GM12872 (cell line): ENCODE data around the gene RPL19.

Experiments used
- TF ChIP-seq, protein P1 (sequence below): IDR thresholded peaks from 3 replicates; pipeline ENCODE4 v1.5.1; 2011; ENCODE audit warnings: low read depth, mild to moderate bottlenecking, low read length, moderate library complexity; ENCODE audit not compliant: insufficient read depth

The RPL19 gene

GRCh38 chr17:39236450-39236927 is 36.4 kb downstream of the RPL19 start:
- TF ChIP-seq, protein P1, sequence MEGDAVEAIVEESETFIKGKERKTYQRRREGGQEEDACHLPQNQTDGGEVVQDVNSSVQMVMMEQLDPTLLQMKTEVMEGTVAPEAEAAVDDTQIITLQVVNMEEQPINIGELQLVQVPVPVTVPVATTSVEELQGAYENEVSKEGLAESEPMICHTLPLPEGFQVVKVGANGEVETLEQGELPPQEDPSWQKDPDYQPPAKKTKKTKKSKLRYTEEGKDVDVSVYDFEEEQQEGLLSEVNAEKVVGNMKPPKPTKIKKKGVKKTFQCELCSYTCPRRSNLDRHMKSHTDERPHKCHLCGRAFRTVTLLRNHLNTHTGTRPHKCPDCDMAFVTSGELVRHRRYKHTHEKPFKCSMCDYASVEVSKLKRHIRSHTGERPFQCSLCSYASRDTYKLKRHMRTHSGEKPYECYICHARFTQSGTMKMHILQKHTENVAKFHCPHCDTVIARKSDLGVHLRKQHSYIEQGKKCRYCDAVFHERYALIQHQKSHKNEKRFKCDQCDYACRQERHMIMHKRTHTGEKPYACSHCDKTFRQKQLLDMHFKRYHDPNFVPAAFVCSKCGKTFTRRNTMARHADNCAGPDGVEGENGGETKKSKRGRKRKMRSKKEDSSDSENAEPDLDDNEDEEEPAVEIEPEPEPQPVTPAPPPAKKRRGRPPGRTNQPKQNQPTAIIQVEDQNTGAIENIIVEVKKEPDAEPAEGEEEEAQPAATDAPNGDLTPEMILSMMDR, result no peak

GRCh38 chr17:39236981-39237441 is 36.9 kb downstream of the RPL19 start:
- TF ChIP-seq, protein P1, result no peak

DNA sequence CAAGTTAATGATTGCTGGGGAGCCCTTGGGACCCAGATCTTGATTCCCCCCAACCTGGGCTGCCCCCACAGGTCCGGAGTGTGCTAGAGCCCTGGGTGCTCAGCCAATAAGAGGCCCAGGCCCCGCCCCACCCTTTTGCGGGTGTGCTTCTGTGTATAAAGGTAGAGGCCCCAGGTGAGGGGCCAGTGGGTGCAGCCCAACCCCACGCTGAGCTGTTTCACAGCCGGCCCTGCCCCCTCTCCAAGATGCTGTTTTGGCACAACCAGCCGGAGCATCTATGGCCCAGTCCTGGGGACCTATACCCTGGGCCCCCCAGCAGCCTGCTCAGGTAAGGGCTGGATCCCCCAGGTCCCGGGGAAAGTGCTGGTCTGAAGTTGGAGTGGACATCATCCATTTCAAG is 37.5 kb downstream of the RPL19 start:
- TF ChIP-seq, protein P1, result no peak

- TF ChIP-seq, protein P1, result no peak
These were observed 38.4 kb downstream of the RPL19 start for GRCh38 chr17:39238311-39238972.

DNA sequence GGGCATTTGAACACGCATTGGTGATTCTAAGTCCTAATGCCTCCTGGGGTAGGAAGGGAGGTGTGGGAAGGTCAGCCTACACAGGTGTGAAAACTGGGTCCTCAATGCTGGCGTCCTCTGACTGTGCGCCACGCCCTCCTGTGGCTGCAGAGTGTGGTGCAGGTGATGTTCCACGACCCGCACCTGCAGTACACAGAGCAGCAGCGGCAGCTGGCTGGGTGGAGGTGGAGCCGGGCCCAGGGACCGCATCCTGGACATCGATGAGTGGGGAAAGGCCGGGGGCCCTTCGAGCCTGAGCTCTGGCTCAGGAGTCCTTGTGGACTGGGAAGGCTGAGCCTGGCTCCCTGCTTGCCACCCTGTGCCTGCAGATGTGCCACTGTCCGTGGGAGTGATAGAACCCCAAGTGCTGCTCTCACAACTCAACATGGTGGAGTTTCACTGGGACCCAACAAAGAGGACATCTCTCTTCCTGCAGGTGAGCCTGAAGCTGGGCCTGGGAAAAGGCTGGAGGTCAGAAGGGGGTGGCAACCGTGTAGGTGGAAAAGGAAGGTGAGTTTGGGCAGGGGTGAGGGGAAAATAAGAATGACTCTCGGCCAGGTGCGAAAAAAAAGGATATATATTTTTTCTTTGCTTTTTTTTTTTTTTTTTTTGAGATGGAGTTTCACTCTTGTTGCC is 39.7 kb downstream of the RPL19 start:
- TF ChIP-seq, protein P1, result peak; percentile 85

DNA sequence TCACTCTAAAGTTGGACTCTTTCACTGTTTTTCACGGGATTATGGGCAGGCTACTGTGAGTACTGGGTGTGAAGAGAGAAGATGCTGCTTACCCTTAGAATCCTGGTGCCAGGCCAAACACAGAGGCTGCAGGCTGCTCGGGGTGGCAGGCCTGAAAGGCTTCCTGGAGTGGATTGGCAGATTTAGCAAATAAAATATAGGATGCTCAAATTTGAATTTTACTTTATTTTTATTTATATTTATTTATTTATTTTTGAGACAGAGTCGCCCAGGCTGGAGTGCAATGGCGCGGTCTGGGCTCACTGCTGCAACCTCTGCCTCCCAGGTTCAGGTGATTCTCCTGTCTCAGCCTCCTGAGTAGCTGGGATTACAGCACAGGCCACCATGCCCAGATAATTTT is 40.5 kb downstream of the RPL19 start:
- TF ChIP-seq, protein P1, result no peak

DNA sequence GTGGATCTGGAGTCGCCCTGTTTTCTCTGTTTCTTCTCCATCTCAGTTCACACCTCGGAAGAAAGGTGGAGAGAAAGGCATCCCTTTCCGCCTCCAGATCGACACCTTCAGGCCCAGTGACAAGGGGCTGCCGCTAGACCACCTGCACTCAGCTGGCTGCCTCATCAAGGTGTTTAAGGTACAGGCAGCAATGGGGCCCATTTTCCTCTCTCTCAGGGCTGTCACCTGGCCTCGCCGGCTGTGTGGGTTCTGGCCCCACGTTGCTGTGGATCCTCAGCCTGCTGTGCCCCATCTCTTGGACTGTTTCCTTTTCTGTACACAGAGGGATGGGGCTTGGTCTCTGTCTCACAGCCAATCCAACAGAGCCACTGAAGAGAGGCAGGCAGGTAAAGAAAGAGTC is 43.1 kb downstream of the RPL19 start:
- TF ChIP-seq, protein P1, result no peak
